ENCODE results near the gene FBXO15. TPM values are rescaled to one million over a fixed set of nuclear protein-coding genes. Genes with fewer than 3 reads are reported as not detected.
A peak's percentile ranks its signal among the peaks of the same experiment; 100 is the strongest.

Gene FBXO15
- total and polyA plus RNA-seq, 3 donors from 2014 or later = 20.8 to 46.0 (median 39.1) TPM

DNA sequence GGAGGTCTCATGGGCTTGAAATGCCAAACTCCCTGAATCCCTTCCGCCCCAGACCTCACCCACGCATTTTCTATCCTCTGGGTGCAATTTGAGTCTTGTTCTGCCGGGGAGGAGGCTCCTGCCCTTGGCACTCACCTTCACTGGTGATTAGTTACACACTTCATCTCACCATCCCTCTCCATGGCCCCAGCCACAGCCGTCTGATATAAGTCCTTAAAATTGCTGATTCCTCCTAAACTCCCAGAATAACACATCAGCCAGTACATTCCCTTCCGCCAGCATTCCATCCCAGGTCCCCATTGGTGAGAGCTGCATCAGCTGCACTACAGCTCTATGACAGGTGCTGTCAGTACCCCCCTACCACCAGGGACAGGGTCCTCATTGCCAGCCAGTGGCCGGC lies 4.6 kb upstream of the FBXO15 start:
- H3K27ac ChIP-seq = no peak overlapping the region
- intact Hi-C loops (cut with DNase I; ENCODE audit: low total_unique reads) = no loop called here
- H3K4me1 ChIP-seq = peaks cover 7% of the 10 kb centered on the region
- no peaks in the 10 kb centered on the region for H3K27me3 ChIP-seq
- H3K36me3 ChIP-seq (ENCODE audit: low read depth, missing control alignments) = no peaks in the 10 kb centered on the region
- no peaks in the 10 kb centered on the region for H3K9me3 ChIP-seq
- no peak overlapping the region for H3K4me3 ChIP-seq
- WGBS, 2 donors = 57 to 70% methylated on average over 6 of the region's 6 CpGs
- no peak for DNase-seq
- TF ChIP-seq, protein P1, sequence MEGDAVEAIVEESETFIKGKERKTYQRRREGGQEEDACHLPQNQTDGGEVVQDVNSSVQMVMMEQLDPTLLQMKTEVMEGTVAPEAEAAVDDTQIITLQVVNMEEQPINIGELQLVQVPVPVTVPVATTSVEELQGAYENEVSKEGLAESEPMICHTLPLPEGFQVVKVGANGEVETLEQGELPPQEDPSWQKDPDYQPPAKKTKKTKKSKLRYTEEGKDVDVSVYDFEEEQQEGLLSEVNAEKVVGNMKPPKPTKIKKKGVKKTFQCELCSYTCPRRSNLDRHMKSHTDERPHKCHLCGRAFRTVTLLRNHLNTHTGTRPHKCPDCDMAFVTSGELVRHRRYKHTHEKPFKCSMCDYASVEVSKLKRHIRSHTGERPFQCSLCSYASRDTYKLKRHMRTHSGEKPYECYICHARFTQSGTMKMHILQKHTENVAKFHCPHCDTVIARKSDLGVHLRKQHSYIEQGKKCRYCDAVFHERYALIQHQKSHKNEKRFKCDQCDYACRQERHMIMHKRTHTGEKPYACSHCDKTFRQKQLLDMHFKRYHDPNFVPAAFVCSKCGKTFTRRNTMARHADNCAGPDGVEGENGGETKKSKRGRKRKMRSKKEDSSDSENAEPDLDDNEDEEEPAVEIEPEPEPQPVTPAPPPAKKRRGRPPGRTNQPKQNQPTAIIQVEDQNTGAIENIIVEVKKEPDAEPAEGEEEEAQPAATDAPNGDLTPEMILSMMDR (IDR thresholded peaks at IDR 0.05) = no peak
- TF ChIP-seq POLR2A (IDR thresholded peaks at IDR 0.05) = no peak

DNA sequence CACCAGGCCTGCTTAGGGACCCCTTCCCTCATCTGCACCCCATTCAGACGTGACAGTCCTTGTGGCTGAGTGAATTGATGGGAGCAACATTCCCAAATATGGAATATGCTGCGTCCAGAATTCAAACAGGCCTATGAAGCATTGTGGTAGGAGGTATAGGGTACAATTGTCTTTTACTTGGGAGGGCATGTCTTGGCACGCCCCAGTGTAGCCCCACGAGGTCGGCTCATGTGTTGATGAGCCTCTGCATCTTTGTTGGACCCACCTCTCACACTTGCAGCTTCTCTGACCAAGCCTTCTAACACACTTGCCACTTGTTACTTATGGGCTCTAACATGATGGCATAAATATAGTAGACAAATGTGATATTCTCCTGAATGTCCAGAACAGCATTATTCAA lies 2.2 kb upstream of the FBXO15 start:
- Histone ChIP-seq H3K9me3 (no peaks in the 10 kb centered on the region), H3K4me3 (no peak overlapping the region), H3K27ac (no peak overlapping the region), H3K27me3 (no peaks in the 10 kb centered on the region), H3K36me3 (ENCODE audit: low read depth, missing control alignments) (no peaks in the 10 kb centered on the region), H3K4me1 (peaks cover 10% of the 10 kb centered on the region)
- intact Hi-C loops (cut with DNase I; ENCODE audit: low total_unique reads) = no loop called here
- no peak for DNase-seq
- TF ChIP-seq, protein P1 (IDR thresholded peaks at IDR 0.05) = no peak
- no peak for TF ChIP-seq POLR2A (IDR thresholded peaks at IDR 0.05)
- 70 to 82% methylated on average over 4 to 5 of the region's 5 CpGs for WGBS, 2 donors

DNA sequence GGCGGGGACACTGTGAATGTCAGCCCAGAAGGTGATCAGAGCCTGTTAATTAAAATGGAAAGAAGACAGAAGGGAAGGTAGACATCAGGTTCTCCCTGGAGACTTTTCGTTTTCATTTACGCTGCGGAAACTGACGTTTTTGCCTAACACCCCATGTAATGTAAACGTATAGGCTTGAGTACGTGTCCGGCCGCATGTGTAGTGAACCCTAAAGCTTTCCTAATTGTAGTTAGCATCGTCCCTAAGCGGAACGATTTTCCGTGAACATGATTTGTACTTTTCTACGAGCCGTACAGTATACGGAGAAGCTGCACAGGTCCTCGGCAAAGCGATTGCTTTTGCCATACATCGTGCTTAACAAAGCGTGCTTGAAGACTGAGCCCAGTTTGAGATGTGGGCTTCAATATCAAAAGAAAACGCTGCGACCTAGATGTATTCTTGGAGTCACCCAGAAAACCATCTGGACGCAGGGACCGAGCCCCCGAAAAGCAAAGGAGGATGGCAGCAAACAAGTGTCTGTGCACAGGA lies 973 bp upstream of the FBXO15 start:
- Histone ChIP-seq H3K4me1 (peaks cover 10% of the 10 kb centered on the region), H3K4me3 (peak overlapping the region; percentile 84 to 90), H3K9me3 (no peaks in the 10 kb centered on the region), H3K27ac (peak overlapping the region in 1 of 2 donors; percentile 93), H3K36me3 (ENCODE audit: low read depth, missing control alignments) (no peaks in the 10 kb centered on the region), H3K27me3 (no peaks in the 10 kb centered on the region)
- TF ChIP-seq, protein P1 (IDR thresholded peaks at IDR 0.05) = no peak
- TF ChIP-seq POLR2A (IDR thresholded peaks at IDR 0.05) = no peak
- 0 to 1% methylated on average over 25 of the region's 25 CpGs for WGBS, 2 donors
- no peak for DNase-seq
- intact Hi-C loops (cut with DNase I; ENCODE audit: low total_unique reads) = no loop called here

DNA sequence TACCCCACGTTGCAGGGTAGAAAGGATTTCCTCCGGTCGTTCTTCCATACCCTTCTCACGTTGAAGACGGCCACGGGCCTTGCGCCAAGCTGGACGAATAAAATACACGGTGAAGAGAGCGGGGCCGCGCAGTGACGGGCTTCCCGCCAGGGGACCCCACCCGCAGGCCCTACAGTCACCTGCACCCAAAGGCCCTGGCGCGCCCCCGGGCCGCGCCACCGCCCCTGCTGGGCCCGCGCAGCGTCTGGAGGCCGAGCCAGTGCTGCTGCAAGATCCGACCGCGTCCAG lies 199 bp downstream of the FBXO15 start:
- TF ChIP-seq POLR2A (IDR thresholded peaks at IDR 0.05) = no peak
- TF ChIP-seq, protein P1 (IDR thresholded peaks at IDR 0.05) = no peak
- WGBS, 2 donors = 0% methylated on average over 4 to 23 of the region's 28 CpGs
- no peaks in the 10 kb centered on the region for H3K36me3 ChIP-seq (ENCODE audit: low read depth, missing control alignments)
- peak overlapping the region; percentile 84 to 90 for H3K4me3 ChIP-seq
- no peaks in the 10 kb centered on the region for H3K27me3 ChIP-seq
- peak overlapping the region; percentile 88 to 93 for H3K27ac ChIP-seq
- intact Hi-C loops (cut with DNase I; ENCODE audit: low total_unique reads) = no loop called here
- H3K9me3 ChIP-seq = no peaks in the 10 kb centered on the region
- peaks cover 10% of the 10 kb centered on the region for H3K4me1 ChIP-seq
- DNase-seq = no peak

DNA sequence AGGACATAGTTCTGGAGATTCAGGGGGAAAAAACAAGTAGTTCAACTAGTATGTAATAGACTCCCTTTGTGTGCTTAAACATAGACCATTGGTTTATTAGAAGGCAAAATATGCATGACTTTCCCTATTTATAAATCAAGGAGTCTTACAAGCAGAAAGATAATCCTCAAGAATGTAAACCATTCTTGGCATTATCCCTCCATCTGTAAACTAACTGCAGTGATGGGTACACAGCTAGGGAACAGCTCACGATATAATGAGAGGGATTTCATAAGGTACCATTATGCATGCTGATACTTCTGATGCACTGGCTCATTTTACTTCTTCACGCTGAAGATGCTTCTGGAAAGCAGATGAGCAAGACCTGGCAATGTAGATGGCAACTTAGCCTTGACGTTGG lies 878 bp downstream of the FBXO15 start:
- Histone ChIP-seq H3K27ac (no peak overlapping the region), H3K4me3 (peak overlapping the region; percentile 84 to 90), H3K9me3 (no peaks in the 10 kb centered on the region), H3K27me3 (no peaks in the 10 kb centered on the region), H3K4me1 (peaks cover 10% of the 10 kb centered on the region), H3K36me3 (ENCODE audit: low read depth, missing control alignments) (no peaks in the 10 kb centered on the region)
- DNase-seq = no peak
- TF ChIP-seq POLR2A (IDR thresholded peaks at IDR 0.05) = no peak
- TF ChIP-seq, protein P1 (IDR thresholded peaks at IDR 0.05) = no peak
- 16 to 34% methylated on average over 3 of the region's 3 CpGs for WGBS, 2 donors
- intact Hi-C loops (cut with DNase I; ENCODE audit: low total_unique reads) = no loop called here
